Measurements from ENCODE around the gene SHE.

The SHE gene

GRCh38 chr1:154463512-154463990 is 38.7 kb downstream of the SHE start:
- TF ChIP-seq CTCF (IDR thresholded peaks at IDR 0.05; ENCODE audit: borderline replicate concordance, insufficient read depth, low read depth, low read length), result no peak
- no peak overlapping the region for H3K4me3 ChIP-seq (ENCODE audit: low read depth, low read length)

- TF ChIP-seq CTCF (IDR thresholded peaks at IDR 0.05; ENCODE audit: borderline replicate concordance, insufficient read depth, low read depth, low read length), result no peak
- H3K4me3 ChIP-seq (ENCODE audit: low read depth, low read length), result no peak overlapping the region
These were observed 41.4 kb downstream of the SHE start for GRCh38 chr1:154460695-154461260.

- no peak for TF ChIP-seq CTCF (IDR thresholded peaks at IDR 0.05; ENCODE audit: borderline replicate concordance, insufficient read depth, low read depth, low read length)
- H3K4me3 ChIP-seq (ENCODE audit: low read depth, low read length), result no peak overlapping the region
These were observed 43.1 kb downstream of the SHE start for GRCh38 chr1:154459080-154459479.

GRCh38 chr1:154456631-154457030 is 45.6 kb downstream of the SHE start:
- no peak for TF ChIP-seq CTCF (IDR thresholded peaks at IDR 0.05; ENCODE audit: borderline replicate concordance, insufficient read depth, low read depth, low read length)
- H3K4me3 ChIP-seq (ENCODE audit: low read depth, low read length), result no peak overlapping the region

- H3K4me3 ChIP-seq (ENCODE audit: low read depth, low read length), result no peak overlapping the region
These were observed 47.7 kb downstream of the SHE start for GRCh38 chr1:154454386-154455120.

GRCh38 chr1:154453574-154454352 is 48.4 kb downstream of the SHE start:
- no peak overlapping the region for H3K4me3 ChIP-seq (ENCODE audit: low read depth, low read length)
- TF ChIP-seq CTCF (IDR thresholded peaks at IDR 0.05; ENCODE audit: borderline replicate concordance, insufficient read depth, low read depth, low read length), result no peak

More at GRCh38 chr1:154454386-154455120, 47.7 kb downstream of the SHE start:
- TF ChIP-seq CTCF (IDR thresholded peaks at IDR 0.05; ENCODE audit: borderline replicate concordance, insufficient read depth, low read depth, low read length), result no peak

Measured in GM12875 (cell line).